GM21825 (cell line): ENCODE data around the gene PRKAR1B.
A peak's percentile ranks its signal among the peaks of the same experiment; 100 is the strongest.

Experiments used
- ATAC-seq: cut with Tn5 transposase; IDR thresholded peaks from one replicate; pipeline ENCODE4 v1.9.1; 2021; ENCODE audit warnings: mild to moderate bottlenecking, moderate library complexity; ENCODE audit not compliant: unreplicated experiment

The PRKAR1B gene

DNA sequence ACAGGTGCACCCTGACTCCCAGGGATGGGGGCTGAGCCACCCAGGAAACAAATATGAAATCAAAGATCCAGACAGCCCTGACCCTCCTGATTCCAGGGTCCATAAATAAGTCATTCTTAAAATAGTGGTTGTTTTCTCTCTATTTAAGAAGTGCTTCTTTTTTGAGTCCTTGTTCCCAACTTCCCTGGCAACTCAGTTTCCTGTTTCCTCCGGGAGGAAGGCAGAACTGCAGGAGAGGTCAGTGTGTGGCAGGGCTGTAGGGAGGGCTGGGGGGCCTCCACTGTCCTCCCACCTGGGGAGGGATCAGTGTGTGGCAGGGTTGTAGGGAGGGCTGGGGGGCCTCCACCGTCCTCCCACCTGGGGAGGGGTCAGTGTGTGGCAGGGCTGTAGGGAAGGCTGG lies 118.7 kb downstream of the PRKAR1B start:
- no peak for ATAC-seq

DNA sequence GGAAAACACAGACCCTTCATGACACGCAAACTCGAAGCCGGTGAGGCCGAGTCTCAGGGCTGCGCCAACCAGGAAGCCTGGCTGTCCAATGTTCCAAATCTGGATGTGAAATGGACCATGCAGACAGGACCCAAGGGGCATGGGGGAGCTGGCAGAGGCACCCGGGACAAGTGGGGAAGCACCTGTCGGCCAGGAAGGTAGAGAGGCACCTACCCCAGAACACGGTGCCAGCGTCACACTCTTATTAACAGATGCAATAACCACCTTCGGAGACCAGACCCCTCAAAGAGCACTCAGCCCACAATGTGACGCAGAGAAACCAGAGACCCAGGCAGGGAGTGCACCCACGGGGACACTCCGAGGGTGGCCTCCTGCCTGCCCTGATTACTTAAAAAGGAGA lies 119.1 kb downstream of the PRKAR1B start:
- no peak for ATAC-seq

DNA sequence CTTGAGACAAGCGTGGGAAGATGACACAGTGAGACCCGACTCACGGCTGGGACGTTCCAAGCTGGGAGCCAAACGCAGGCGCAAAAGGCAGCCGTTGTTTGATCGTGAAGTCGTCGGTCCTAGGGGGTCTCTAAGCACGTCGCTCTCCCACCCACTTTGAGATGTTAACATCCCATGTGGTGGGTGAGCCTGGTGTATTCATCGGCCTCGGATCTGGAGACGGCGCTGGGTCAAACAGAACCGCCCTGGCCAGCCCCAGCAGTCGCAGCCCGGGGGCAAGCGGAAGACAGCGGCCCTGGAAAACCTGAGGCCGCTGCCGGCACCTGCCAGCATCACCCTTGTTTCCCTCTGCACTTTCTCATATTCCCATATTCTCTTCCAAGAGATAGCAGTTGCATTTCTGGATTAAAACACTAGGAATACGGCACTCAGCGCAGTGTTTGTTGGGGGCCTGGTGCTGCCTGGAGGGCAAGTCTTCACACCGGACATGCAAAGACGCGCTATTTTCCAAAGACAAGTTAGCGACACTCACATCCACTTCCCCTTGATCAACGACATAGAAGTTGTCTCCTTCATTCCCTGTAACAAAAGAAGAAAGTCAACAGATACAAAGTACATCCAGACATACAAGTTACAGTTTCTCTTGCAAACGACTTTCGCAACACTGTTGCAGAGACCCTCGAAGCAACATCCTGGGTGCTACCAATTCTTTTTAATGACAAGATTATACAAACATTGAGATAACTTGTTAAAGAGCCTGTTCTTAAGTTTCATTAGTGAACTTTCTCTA lies 121.2 kb downstream of the PRKAR1B start:
- ATAC-seq: no peak

DNA sequence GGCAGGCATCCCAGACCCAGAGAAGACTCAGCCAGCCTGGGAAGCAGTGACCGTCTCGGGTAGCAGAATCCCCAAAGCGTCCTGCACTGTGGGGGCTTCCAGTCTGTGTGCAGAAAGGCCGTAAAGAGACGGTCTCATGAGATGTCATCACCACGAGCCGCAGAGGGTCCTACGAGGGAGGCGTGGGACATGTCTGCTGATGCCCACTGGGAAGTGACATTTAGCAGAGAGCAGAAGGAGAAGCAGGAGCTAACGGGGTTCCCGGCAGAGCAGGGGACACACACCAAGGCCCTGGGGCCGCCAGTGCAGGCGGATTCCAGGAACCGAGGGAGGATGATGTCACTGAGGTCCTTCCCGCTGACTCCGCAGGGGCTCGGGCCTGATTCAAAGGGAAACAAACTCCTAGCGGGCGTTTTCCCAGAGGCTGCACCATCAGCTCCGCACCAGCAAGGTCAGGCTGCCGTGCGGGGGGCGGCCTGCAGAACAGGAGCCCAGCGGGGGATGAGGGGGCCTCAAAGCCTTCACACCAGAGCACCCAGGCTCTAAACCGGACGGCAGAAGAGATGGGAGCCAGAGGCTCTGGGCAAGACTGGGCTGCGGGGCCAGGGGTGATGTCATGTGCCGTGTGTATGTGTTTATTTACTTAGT lies 122.1 kb downstream of the PRKAR1B start:
- no peak for ATAC-seq

DNA sequence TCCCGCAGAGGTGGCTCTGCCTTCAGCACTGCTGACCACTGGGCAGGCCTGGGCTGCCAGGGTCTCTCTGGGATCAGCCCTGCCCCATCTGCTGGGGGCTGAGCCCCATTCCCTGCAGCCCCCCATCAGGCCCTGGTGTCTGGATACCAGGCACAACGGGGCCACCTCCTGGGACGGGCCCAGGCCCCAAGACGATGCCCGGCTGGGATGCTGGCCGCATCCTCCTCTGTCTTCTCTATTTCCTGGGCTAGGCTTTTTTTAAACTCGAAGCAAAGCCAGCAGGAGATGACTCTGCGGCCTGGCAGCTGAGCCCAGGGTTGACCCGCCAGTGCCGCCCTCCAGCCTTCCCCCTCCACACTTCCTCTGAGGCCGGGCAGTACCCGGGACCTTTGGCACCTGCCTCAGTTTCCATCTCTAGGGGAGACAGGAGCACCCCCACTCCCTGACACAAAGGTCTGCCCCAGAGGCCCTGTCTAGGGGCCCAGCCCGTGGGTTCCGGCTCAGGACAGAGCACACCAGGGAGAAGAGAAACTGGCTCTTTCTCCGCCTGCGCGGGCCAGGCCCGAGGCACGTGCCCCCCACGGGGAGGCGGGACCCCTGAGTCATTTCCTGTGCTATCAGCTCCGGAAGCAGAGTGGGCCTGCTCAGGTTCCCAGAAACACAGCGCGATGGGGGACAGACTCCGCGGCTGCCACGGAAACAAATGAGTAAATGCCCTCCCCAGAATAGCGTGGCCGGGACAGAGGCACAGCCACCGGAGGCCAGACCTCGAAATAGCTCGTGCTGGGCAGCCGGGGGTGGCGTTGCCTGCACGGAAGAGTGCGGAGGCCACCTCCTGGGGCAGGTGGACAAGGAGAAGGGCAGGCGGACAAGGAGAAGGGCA lies 122.8 kb downstream of the PRKAR1B start:
- ATAC-seq: peak; percentile 67

DNA sequence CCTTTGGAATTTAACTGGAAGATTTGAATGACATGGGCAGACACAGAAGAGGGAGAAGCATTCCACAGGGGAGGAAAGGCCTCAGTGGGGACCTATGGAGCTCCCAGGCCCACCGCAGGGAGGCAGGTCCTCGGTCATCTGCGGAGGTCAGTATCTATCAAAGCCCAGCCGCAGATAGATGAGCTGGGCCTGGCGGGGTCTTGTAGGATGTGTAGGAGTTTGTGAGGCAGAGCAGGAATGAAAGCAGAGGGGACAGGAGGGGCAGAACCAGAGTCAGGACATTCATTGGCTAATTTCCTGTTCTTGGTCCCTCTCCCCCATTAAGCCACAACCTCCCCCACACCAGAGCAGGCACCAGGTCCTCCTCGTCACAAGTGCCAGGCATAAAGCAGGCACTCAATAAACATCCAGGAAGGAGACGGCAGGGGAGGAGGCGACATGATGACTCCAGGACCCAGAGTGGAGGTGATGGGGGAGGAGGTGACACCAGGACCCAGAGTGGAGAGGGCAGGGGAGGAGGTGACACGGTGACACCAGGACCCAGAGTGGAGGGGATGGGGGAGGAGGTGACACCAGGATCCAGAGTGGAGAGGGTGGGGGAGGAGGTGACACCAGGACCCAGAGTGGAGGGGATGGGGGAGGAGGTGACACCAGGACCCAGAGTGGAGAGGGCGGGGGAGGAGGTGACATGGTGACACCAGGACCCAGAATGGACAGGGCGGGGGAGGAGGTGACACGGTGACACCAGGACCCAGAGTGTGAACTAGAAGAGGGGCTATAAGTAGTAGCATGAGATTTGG lies 123.7 kb downstream of the PRKAR1B start:
- no peak for ATAC-seq

DNA sequence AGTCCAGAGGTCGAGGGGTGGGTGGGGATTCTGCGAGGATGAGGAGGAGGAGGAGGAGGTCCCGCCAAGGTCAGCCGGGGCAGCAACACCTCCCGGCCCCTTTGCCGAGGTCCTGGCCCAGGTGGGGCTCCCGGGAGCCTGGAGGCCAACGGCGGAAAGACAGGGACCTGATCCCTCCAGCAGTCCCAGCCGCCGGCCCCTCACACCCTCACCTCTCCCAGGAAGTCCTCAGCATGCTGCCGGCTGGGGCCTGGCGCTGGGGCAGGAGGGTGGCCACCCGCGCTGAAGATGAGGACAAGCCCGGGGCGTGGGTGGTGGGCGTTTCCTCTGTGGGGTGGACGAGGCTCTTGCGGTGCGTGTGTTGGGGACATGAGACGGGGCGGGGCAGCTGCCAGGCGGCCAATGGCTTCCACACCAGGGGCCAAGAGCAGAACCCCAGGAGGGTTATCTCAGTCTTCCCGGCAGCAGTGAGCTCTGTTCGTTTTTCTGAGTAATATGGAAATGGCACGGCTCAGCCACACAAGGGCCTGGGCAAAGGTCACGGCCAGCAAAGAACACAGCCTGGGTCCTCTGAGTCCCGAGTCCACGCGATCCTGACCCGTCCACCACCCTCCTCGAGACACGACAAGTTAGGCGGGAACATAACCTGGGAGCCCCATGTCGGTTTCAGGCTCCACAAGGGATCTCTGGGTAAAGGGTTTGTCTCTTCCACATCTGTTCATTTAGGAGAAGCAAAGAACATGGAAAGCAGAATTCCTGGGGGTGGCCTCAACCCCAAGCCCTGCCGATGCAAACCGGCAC lies 124.5 kb downstream of the PRKAR1B start:
- no peak for ATAC-seq

DNA sequence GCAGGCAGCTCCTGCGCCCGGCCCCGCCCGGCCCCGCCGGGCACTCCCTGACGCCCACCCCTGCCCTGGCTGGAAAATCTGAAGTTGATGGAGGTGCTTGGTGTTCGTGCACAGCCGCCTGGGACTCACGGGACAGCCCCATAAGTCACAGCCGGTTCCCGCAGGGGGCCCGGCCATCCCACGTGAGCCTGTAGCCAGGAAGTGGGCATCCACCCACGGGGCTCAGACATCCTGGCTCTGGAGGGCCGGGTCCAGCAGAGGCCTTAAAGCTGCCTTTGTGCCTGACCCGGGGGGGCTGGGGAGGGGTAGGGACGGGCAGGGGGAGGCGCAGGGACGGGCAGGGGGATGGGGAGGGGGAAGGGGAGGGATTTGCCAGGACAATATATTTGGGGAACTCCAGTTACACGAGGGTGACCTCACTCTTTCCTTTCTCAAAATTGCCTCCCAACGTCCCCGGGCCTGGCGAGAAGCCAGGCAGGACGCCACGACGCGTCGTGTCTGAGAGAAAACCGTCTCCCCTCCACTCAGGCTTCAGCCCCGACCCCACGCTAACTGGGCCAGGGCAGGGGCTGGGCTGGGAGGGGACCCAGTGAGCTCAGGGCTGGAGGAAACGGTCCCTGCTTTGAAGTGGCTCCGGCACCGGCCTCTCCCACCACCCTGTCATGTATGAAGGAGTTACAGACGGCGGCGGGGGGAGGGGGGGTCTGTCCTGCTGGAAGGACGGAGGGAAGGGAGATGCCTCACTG lies 125.3 kb downstream of the PRKAR1B start:
- peak; percentile 47 for ATAC-seq

DNA sequence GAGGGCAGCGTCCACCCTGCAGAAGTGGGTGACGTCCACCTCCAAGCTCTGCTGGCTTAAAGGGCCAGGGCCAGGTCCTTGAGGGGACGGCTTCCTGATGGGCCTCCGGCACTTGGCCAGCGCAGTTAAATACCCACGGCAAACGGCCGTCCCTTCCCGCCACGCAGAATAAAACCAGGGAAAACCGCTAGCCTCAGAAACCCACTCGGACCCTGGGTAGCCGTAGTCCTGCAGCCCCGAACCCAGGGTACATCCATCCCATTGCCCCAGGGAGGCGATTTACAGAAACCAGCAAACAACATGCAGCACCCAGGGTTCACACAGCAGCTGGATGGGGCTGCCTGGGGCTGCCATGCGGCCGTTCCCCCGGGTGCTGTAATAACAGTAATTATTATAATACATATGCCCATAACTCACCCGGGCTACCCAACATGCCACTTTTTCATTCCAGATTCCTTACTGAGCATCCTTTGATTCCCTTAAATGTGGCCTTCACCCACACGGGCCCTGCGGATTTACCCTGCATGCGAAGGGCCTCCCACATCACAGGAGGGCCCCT lies 126.0 kb downstream of the PRKAR1B start:
- ATAC-seq: no peak

DNA sequence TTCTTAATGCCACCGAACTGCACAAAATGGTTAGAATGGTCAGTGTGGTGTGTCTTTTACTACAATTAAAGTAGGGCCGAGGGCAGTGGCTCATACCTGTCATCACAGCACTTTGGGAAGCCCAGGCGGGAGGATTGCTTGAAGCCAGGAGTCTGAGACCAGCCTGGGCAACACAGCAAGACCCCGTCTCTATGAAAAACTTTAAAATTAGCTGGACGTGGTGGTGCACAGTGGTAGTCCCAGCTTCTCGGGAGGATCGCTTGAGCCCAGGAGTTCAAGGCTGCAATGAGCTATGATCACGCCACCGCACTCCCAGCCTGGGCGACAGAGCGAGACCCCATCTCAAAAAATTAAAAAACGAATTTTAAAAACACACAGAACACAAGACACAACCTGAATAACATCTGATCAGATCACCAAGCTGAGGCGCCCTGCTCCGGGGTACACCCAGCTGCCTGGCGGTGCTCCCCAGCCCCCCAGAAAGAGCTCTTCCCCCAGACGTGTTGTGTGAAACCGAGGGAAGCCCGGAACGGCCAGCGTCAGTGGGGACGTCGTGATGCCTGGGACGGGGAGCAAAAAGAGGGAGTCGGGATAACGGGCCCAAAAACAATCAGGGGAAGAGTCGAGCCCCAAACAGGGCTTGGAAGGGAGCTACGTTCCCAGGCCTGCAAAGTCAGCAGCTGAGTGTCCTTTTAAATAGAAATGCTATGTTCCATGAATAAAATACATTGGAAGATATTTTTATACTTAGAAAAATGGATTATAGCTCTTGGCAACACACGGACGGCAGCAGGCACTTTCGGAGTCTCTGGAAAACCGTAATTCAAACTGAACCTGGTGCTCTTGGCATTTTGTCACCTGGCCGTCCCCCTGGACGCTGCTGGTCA lies 126.7 kb downstream of the PRKAR1B start:
- no peak for ATAC-seq

DNA sequence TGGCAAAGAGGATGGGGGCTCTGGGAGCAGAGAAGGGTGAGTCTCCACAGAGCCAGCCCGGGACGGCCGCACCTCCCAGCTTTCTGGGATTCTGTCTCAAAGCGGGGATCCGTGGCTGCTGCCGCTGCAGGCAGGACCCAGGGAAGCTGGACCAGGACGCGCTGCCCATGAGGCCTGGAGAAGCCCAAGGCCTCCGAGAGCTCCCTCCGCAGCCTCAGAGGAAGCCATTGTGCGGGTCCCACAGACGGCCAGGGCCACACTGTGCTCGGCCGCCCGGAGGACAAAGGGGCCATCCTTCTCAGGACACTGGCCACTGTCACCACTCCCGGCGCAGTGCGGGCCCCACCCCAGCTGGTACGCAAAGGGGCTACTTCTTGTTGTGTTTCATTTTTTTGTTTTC lies 128.2 kb downstream of the PRKAR1B start:
- ATAC-seq: no peak

DNA sequence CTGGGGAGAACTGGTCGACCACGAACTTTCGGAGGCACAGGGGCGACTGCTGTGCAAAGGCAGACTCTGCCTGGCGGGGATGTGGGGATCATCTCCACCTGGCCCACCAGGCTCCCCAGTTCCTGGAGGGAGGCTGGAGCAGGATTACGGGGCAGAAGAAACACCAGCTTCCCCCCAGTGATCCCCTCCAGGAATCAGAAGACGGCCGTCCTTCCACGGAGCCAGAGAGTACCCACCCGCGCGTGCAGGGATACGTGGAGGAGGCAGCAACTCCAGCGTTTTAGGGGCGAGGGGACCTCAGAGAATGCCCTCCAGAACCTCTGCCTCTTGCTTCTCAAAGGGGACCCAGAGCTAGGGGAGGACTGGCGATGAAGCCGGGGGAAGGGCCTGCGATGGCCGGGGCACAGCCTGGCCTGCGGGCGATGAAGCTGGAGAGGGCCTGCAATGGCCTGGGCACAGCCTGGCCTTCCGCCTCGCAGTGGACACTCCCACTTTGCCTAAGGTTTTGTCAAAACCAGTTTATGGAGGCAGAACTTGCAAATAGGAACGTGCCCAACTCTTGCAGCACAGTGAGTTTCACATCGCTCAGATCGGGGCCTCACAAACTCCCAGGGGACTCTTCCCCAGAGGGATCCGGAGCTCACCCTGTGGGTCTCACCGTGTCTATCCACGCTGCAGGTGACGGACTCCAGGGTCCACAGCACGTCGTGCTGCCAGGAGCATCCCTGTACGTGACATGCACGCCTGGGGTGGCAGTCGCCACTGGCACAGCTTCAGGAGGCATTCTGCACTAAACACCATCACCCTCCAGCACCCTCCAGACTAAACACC lies 129.5 kb downstream of the PRKAR1B start:
- ATAC-seq: no peak

DNA sequence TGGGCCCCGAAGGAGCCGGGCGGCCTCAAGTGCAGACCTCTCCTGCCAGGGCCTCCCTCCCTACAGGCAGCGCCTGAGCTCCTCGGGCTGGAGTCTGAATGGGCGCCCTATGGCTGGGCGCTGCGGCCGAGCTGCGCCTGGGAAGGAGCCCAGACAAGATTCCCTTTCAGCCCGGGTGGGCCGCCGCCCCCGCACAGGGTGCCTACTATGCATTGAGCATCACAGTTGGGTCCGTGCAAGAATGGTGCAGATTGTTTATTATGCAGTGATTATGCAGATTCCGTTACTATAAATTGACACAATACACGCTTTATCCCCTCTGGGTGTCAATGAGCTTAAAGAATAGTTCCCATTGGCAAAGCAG lies 130.3 kb downstream of the PRKAR1B start:
- ATAC-seq: no peak

DNA sequence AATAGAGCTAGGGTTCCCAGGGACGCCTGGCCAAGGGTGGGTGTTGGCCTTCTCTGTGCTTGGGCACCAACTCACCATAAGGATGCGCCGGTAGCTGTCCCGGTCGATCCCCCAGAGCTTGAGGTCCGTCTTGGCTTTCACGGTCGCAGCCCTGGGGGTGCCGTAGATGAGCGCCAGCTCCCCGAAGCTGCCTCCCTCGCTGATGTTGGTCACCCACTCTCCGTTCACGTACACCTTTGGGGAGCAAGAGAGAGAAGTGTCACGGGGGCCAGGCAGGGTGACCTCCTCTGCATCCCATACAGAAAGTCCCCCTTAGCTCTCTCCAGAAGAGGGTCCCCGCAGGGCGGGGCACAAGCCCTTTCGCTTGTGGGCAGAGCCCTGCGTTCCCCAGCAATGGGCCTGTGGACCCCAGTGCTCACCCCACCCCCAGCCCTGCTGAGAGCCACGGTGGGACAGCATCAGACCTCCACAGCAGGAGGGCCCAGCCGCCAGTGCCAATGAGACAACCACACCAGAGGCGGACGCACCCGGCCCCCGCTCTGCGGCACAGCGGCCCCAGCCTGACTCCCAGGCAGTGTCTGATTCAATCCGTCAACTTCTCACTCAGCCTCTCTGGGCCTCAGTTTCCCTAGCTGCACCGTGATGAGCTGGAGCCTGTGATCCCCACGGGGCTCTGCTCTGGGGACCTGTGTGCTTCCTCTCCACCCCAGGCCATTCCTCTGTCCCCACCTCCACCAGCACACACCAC lies 130.8 kb downstream of the PRKAR1B start:
- ATAC-seq: no peak

DNA sequence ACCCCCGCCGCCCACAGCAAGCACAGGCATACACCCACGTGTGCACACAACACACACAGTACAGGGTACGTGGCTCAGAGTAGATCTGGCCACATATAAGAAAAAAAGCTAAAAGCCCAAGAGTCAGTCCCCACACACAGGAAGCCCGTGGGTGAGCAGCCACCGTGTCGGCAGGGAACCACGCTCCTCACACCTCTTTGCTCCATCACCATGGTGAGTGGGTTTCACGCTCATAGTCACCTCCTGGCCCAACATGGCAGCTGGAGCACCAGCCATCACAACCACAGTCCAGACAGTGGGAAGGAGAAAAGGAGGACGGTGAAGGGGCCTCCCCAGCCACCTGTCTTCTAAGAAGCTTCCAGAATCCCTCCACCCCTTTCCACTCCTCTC lies 131.5 kb downstream of the PRKAR1B start:
- ATAC-seq: no peak

DNA sequence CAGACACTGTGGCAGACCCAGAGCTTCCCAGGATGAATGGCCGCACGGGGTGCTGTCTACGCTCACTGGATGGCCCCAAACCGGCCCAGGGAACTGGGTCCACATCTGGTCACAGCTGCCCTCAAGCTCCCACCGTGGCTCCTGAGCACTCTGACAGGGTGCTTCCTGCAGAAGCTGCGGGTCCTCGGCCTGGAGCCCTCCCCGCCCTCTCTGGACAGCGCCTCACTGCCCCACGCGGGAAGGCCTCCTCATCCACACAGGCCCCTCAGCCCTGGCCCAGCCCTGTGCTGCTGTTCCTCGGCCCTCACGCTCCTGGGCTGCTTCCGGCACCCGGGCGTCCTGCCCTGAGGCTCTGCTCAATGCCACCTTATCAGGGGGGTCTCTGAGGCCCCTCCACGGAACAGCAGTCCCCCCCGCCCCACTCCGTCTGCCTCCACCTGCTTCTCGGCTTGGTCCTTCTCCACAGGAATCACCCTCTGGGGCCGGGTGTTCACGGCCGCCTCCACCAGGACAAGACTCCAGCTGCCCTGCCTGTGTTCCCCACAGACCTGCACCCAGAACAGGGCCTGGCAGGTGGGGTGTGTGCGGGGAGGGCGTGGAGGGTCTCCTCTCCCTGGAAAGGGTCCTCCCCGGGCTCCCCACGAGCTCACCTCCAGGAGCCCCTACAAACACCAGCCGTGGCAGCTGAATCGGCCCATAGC lies 132.0 kb downstream of the PRKAR1B start:
- ATAC-seq: no peak
